Bladder microvascular endothelial cell (primary cell): ENCODE data around the gene OPTN. TPM values are rescaled to one million over a fixed set of nuclear protein-coding genes. Genes with fewer than 3 reads are reported as not detected.

Experiments used
- total RNA-seq: library from RNA; depleted of rRNA; stranded (reverse); fragments of >200 nt; gene quantifications from 2 replicates; pipeline ENCODE4 v1.2.3, GENCODE V29; 2014

Gene OPTN
- 87.9 and 175 TPM in 2 replicates for total RNA-seq

GRCh38 chr10:13099666-13100348 is at the start of gene OPTN:
Gene OPTN, plus strand, starts transcription at chr10:13100163. Its CDS starts 8,960 bp downstream, at chr10:13109123.

DNA sequence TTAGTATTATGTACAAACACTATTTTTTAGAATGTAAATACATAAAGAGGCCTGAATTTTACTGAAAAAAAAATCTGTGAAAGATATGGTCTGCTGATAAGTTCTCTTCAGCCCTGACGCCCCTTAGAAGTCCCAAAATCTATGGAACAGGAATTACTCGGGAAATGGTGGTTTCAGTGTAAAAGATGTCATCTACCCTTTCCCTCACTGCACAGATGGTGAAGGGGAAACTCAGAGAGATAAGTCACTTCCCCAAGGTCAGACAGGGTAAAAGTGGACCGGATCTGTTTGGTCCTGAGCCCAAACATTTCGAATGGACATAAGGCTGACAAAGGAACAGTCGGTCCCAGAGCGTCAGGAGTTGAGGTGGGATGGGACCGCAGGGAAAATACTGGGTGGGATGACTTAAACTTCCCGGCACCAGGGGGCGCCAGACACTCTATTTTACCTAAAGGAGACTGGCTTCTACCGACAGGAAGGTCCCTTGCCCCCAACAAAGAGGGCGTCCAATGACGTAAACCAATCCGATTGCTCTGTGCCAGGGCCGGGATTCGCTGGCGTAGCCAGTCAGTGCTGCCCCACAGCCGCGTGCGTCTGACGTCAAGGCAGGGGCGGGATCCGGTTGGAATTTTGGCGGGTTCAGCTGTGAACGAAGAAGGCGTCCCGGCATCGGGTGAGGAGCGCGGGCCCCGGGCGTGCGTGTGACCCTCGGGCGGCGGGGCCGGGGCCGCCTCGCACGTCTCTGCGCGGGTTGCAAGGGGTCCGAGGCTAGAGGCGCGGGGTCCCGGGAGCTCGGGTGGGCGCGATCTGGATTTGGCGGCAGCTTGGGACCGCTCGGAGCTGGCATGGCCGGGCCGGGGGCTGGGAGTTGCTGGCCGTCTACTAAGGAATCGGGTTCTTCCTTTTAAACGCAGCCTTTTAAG is 61.2 kb downstream of the OPTN start, which contains the start of gene MCM10:
TSS of gene MCM10 (plus strand) at position 625 of the 923 bp plus-strand sequence. CDS start 2,645 bp downstream, outside the sequence.

Other genes with a start within 250 kb of the OPTN start
- 1.5 and 4.8 TPM in 2 replicates for gene CCDC3, start 98.5 kb upstream of the OPTN start, total RNA-seq
- 14.2 and 18.1 TPM in 2 replicates for gene MCM10, start 61.4 kb downstream of the OPTN start, total RNA-seq
- gene UCMA, start 134.2 kb downstream of the OPTN start, total RNA-seq: not detected in 2 replicates
- gene PHYH, start 199.9 kb downstream of the OPTN start, total RNA-seq: 5.2 and 6.9 TPM in 2 replicates
- 26.7 and 43.6 TPM in 2 replicates for gene SEPHS1, start 248.1 kb downstream of the OPTN start, total RNA-seq